ENCODE measurements around the gene MBLAC1.

- TF ChIP-seq, protein P1, sequence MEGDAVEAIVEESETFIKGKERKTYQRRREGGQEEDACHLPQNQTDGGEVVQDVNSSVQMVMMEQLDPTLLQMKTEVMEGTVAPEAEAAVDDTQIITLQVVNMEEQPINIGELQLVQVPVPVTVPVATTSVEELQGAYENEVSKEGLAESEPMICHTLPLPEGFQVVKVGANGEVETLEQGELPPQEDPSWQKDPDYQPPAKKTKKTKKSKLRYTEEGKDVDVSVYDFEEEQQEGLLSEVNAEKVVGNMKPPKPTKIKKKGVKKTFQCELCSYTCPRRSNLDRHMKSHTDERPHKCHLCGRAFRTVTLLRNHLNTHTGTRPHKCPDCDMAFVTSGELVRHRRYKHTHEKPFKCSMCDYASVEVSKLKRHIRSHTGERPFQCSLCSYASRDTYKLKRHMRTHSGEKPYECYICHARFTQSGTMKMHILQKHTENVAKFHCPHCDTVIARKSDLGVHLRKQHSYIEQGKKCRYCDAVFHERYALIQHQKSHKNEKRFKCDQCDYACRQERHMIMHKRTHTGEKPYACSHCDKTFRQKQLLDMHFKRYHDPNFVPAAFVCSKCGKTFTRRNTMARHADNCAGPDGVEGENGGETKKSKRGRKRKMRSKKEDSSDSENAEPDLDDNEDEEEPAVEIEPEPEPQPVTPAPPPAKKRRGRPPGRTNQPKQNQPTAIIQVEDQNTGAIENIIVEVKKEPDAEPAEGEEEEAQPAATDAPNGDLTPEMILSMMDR (IDR thresholded peaks at IDR 0.05; ENCODE audit: borderline replicate concordance, extremely low read depth, low read length, poor library complexity, severe bottlenecking): no peak
- no peak for TF ChIP-seq EZH2 (IDR thresholded peaks at IDR 0.05; ENCODE audit: borderline replicate concordance, low read depth, low read length, severe bottlenecking)
Measured at GRCh38 chr7:100106633-100107032, 20.1 kb upstream of the MBLAC1 start.

Measured in DND-41 (cell line).